HL-60/S4 treated with retinoic acid at 250 ng/mL for 4 days and 3 days (cell line): ENCODE measurements around the gene IGSF9.

ENCODE experiments used
- in situ Hi-C: fragments of 300-500 bp; cut with MboI; formaldehyde crosslinking; loops from 2 replicates; pipeline ENCODE4 v1.7.0; 2022; ENCODE audit warnings: low sequenced_read_pairs

IGSF9 gene

GRCh38 chr1:159934136-159935039 lies 11.0 kb downstream of the IGSF9 start:
- in situ Hi-C loops = loop anchor here (10.0 kb wide), 1 partner anchor 70 kb away; no protein-coding TSS in a partner anchor

GRCh38 chr1:159933347-159933746 lies 12.1 kb downstream of the IGSF9 start:
- in situ Hi-C loops = loop anchor here (10.0 kb wide), 1 partner anchor 71 kb away; no protein-coding TSS in a partner anchor

- in situ Hi-C loops = loop anchor here (10.0 kb wide), 1 partner anchor 72 kb away; no protein-coding TSS in a partner anchor
Measured at GRCh38 chr1:159932296-159933285, 12.8 kb downstream of the IGSF9 start.

DNA sequence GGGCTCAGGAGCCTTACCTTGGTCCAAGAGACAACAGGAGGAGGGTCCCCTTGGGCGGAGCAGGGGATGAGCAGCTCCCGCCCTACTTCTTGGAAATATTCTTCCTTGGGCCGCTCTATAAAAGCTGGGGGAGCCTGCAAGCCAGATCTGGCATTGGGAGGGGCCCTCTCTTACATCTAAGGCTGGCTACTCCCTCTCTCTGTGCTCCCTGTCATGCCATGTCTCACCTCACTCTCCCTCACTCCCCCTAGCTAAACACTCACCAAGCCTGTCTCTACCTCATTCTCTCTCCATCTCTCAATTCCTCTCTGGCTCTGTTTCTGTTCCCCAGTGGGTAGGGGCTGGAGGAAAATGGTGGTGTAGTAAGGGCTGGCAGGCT lies 13.6 kb downstream of the IGSF9 start:
- in situ Hi-C loops = loop anchor here (10.0 kb wide), 1 partner anchor 73 kb away; no protein-coding TSS in a partner anchor

GRCh38 chr1:159931101-159931794 lies 14.2 kb downstream of the IGSF9 start:
- in situ Hi-C loops = loop anchor here (10.0 kb wide), 1 partner anchor 74 kb away; no protein-coding TSS in a partner anchor

- in situ Hi-C loops = loop anchor here (10.0 kb wide), 1 partner anchor 74 kb away; no protein-coding TSS in a partner anchor
Measured at GRCh38 chr1:159930634-159931033, 14.8 kb downstream of the IGSF9 start.

- in situ Hi-C loops = loop anchor here (10.0 kb wide), 1 partner anchor 75 kb away; no protein-coding TSS in a partner anchor
Measured at GRCh38 chr1:159930216-159930615, 15.2 kb downstream of the IGSF9 start.

DNA sequence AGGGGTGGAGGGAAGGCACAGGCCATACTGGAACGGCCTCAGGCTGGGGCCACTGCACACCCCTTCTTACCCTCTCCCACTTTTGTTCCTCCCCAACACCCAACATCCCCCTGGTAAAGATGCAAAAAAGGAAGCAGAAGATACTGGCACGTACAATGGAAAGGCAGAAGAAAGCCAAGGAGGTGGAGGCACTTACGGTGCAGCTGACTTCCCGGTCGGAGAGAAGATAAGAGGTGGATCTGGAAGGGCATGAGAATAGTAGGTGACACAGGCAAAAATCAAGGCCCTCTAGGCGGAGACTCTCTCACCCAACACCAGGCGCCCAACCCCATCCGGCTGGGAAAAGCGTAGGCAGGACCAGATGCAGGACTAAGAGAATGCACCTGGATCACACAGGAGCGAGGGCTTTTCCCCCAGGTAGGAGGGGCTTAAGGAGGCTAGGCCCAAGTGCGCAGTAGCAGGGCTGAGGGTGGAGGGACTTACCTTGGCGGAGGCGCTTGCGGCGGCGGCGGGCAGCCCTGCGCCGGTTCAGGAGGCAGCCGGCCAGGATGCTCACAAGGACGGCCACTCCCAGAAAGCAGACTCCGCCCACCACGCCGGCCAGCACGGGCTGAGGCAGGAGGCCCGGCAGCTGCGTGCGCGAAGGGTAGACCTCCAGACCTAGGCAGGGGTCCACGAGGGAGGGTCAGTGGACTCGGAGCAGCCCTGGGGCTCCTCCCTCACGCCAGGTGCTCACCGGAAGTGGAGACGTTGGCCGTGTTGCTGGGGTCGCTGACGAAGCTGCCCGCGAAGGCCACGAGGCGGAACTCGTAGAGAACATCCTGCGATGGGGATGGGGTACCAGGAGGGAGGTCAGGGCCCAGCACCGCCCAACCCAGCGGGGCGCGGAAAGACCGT lies 16.0 kb downstream of the IGSF9 start:
- in situ Hi-C loops = loop anchor here (10.0 kb wide), 1 partner anchor 75 kb away; no protein-coding TSS in a partner anchor

GRCh38 chr1:159928491-159929050 lies 16.8 kb downstream of the IGSF9 start:
- in situ Hi-C loops = no loop called here

GRCh38 chr1:159927849-159928431 lies 17.5 kb downstream of the IGSF9 start:
- in situ Hi-C loops = no loop called here

DNA sequence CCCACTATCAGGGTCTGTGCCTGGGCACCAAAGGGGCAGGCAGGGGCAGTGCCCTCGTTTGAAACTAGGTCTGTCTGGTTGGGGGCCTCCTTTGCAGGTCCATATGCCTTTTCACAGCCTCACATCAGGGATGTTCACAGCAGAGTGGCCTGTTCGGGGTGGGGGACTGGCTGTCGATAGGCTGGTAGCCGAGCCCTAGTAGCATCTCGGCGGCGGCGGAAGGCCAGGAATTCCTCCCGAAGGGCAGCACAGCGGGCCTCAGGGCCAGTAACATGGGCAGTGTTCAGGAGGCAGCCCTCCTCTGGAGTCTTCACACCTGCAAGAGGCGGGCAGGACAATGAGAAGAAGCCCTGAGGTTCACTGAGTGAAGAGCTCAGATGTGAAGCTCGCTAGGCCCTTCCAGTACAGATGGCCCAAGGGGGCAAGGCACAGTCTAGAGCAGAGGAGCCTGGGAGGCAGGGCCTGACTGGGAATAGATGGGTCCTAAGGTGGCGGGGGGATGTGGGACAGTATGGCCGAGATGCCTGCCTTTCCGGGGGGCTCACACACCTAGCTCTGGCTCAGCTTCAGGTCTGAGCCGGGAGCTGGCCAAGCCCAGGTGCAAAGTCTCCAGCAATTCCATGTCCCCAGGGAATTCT lies 18.1 kb downstream of the IGSF9 start:
- in situ Hi-C loops = no loop called here

DNA sequence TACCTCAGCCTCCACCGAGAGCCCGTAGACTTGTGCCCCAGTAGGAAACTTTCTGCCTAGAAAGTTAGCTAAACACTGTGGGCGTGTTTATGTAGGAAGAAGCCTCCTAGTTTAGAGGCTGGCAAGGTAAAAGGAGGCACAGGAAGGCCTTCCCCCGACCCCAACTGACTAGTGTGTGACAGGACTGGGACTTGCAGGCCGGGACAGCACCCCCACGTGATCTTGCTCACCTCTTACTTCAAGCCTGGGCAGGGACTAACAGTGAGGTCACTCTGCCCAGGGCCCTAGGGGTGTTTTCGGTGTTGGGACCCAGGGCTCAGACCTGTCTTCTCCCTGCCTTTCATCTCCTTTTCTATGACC lies 19.7 kb downstream of the IGSF9 start:
- in situ Hi-C loops = no loop called here

- in situ Hi-C loops = no loop called here
Measured at GRCh38 chr1:159924791-159925718, 20.4 kb downstream of the IGSF9 start, which contains the start of gene TAGLN2. TAGLN2 (minus strand) TSS chr1:159925507; CDS start chr1:159920509, 4,998 bp downstream.

- in situ Hi-C loops = no loop called here
Measured at GRCh38 chr1:159924025-159924790, 21.2 kb downstream of the IGSF9 start.

GRCh38 chr1:159923203-159924024 lies 22.0 kb downstream of the IGSF9 start:
- in situ Hi-C loops = no loop called here
